Kidney tubule cell (primary cell): Measurements from ENCODE around the gene VDAC1.
"Not testable (repeated sequence)": the region's sequence is repeated elsewhere in the genome, so short reads cannot be mapped to it uniquely, and the experiment has no call there.

Experiments used
- DNase-seq: peaks from one replicate; pipeline ENCODE4 v3.0.0-alpha.2; 2018; ENCODE audit warnings: low spot score

VDAC1 gene

DNA sequence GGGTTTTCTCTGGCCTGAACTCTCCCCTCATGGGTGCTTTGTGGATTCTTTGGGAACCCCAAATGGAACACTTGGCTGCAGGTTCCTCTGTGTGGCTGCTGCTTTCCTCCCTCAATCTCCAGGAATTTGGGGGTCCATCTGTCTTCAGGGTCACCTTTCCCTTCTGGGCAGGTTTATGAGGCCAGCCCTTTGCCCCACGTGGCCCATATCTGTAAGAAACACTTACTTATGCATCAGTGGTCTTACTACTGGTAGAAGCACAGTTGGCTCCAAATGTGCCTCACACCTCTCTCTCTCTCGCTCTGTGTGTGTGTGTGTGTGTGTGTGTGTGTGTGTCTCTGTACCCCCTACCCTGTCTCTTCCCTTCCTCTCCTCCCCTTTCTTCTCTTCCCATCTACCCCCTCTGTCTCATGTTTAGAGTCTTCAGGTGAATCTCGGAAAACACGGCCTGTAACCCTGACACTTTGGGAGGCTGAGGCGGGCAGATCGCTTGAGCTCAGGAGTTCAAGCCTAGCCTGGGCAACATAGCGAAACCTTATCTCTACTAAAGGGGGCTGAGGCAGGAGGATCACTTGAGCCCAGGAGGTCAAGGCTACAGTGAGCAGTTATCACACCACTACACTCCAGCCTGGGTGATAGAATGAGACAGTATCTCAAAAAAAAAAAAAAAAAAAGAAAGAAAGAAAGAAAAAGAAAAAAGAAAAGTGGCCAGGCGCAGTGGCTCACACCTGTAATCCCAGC lies 63.1 kb downstream of the VDAC1 start:
- no peak for DNase-seq

DNA sequence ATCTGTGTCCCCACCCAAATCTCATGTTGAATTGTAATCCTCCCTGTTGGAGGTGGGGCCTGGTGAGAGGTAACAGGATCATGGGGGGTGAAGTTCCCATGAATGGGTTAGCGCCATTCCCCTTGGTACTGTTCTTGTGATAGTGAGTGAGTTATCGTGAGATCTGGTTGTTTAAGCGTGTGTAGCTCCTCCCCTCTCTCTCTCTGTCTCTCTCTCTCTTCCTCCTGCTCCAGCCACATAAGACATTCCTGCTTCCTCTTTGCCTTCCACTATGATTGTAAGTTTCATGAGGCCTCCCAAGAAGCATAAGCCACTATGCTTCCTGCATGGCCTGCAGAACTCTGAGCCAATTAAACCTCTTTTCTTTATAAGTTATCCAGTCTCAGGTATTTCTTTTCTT lies 65.1 kb downstream of the VDAC1 start:
- DNase-seq, result no peak

- peak; percentile 57 for DNase-seq
Measured at GRCh38 chr5:133938929-133939328, 65.8 kb downstream of the VDAC1 start.

DNA sequence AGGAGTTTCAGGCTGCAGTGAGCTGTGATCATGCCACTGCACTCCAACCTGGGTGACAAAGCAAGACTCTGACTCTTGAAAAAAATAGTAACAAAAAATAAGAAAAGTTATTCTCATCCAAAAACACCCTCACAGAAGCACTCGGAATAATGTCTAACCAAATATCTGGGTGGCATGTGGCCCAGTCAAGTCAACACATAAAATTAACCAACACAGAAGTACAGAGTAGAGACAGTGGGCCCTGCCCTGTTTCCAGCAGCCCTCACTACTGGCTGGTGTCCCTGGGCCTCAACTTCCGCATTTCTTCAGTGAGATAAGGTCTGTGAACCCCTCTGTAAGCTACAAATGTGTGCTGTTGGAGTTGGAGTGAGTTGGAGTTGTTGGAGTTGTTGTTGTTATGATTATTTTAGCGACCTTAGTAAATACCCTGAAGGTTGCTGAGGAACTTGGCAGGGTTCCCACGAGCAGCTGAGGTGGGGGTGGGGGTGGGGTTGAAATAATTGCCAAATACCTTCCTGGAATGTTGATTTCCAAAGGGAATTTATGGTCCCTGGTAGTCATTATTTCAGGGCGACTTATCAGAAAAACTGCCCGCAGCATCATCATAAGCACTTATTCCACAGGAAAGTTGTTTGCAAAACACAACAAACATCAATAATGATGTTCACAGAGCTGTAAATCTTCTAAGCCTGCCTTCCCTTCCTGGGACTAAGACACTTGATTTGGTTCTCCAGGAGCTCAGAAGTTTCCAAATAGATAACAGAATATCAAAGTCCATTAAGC lies 66.5 kb downstream of the VDAC1 start:
- DNase-seq, result peak; percentile 23

DNA sequence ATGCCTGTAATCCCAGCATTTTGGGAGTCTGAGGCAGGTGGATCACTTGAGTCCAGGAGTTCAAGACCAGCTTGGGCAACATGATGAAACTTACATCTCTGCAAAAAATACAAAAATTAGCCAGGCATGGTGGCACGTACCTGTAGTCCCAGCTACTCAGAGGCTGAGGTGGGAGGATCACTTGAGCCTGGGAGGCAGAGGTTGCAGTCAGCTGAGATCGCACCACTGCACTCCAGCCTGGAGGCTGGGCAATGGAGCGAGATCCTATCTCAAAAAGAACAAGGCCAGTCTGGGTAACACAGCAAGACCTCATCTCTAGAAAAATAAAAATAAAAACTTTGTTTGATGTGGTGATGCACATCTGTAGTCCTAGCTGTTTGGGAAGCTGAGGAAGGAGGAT lies 67.1 kb downstream of the VDAC1 start:
- not testable (repeated sequence) for DNase-seq

DNA sequence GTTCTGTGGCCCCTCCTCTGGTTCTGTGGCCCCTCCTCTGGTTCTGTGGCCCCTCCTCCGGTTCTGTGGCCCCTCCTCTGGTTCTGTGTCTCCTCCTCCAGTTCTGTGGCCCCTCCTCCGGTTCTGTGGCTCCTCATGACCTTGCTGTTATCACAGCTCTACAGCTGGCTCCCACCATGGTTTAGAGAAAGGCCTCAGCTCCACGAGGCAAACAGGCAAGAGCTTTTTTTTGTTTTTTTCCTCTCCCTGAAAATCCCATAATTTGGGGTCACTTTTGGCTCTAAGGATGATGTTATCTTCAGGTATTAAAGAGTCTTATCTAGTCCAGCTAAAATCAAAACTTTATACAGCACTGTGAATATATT lies 68.1 kb downstream of the VDAC1 start:
- no peak for DNase-seq

DNA sequence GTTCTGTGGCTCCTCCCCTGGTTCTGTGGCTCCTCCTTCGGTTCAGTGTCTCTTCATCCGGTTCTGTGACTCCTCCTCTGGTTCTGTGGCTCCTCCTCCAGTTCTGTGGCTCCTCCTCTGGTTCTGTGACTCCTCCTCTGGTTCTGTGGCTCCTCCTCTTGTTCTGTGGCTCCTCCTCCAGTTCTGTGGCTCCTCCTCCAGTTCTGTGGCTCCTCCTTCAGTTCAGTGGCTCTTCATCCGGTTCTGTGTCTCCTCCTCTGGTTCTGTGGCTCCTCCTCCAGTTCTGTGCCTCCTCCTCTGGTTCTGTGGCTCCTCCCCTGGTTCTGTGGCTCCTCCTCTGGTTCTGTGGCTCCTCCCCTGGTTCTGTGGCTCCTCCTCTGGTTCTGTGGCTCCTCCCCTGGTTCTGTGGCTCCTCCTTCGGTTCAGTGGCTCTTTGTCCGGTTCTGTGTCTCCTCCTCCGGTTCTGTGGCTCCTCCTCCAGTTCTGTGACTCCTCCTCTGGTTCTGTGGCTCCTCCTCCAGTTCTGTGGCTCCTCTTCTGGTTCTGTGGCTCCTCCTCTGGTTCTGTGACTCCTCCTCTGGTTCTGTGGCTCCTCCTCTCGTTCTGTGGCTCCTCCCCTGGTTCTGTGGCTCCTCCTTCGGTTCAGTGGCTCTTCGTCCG lies 68.7 kb downstream of the VDAC1 start:
- not testable (repeated sequence) for DNase-seq

DNA sequence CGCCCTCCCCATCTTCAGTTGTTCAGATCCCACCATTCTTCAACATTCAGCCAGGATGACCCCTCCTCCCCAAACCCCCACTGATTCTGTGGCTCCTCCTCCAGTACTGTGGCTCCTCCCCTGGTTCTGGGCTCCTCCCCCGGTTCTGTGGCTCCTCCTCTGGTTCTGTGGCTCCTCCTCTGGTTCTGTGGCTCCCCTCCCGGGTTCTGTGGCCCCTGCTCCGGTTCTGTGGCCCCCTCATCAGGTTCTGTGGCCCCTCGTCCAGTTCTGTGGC lies 69.2 kb downstream of the VDAC1 start:
- DNase-seq, result no peak

GRCh38 chr5:133934822-133935666 lies 69.7 kb downstream of the VDAC1 start:
- DNase-seq, result no peak

GRCh38 chr5:133934311-133934710 lies 70.5 kb downstream of the VDAC1 start:
- no peak for DNase-seq

DNA sequence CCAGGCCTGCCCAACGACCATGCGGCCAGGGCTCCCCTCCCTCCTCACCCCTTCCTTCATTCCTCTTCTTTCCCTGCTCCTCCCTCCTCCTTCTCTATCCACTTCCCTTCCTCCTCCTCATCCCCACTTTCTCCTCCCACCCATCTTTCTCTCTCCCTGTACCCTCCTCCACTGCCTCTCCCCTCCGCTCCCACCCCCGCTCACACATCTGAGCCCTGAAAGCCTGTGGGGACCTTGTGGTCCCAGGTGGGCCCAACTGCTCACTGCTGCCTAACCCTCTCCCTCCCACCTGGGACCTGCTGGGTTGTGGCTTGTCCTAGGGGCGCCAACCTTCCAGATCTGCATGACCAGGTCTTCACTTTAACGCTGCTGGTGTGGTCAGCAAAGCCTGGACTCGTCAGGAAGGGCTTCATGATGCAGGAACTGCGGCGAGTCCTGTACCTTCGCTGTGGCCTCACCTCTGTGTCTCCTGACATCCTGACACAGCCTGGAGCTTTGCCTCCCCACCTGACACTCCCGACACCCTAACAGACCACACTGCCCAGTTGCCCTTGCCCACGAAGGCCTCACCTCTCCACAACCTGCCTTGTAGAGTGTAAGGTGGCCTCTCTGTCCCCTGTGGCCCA lies 71.0 kb downstream of the VDAC1 start:
- no peak for DNase-seq

- no peak for DNase-seq
Measured at GRCh38 chr5:133933169-133933509, 71.6 kb downstream of the VDAC1 start.

GRCh38 chr5:133932441-133933168 lies 72.2 kb downstream of the VDAC1 start:
- DNase-seq, result no peak

GRCh38 chr5:133931546-133931945 lies 73.2 kb downstream of the VDAC1 start:
- DNase-seq, result no peak

GRCh38 chr5:133930813-133931090 lies 74.0 kb downstream of the VDAC1 start:
- no peak for DNase-seq

DNA sequence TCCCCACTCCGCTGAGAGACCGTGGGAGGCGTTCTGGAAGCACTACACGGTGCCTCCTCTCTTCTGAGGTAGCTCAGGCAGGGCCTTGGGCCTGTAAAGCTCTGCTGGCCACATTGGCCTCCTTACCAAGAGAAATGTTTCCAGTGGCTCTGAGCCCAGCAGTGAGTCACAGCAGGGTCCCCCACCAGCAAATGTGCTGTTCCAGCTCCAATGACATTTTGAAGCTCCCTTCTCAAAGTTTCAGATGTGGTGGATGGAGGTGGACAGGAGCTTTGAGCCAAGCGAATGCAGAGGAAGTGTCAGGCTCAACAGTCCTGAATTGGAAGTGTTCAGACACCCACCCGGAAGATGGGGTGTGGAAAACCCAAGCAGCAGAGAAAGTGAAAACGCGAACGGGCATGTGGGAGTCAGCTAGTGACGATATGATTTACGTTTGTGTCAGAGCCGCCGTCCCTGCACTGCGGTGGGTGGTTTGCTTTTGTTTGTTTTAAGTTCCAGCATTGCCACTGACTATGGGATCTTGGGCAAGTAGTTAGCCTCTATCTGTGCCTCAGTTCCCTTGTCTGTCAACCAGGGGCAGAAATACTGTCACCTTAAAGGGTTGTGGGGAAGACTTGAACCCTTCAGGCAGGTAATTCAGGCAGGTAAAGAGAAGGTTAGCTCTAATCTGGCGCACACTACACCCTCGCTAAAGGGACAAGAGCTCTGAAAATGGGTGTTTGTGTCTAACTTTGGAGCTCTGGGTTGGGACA lies 74.5 kb downstream of the VDAC1 start:
- DNase-seq, result no peak

DNA sequence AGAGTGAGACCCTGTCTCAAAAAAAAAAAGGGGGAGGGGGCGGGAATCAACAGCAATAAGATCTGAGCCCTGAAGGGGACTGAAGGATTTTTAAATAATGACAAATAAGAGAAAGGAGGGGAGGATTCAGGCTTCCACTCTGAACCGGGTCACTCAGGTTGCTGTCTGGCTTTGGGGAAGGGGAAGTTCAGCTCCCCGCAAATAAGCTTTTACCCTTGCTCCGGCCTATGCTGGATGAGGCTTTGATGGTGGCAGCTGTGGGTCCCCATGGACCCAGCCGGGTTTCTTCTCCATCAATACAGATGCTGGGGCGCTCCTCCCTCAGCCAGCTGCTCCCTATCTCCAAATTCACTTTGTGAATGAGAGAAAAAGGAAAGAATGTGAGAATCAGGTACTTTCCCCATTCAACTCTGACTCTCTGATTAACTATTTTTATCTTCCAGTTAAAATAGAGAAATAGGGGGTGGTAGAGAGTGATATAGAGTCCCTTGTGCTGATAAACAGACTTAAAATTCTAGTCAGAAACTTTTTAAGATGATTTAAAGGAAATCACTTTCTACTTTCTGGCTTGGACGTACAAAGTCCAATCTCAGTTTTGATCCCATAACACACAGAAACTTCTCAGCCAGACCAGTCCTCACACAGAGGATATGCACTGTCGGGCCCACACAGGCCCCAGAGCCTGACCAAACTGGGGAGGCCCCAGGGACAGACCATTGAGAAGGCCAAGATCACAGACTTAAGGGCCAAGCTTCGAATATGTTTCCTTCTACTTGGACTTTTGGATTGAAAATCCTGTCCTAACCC lies 76.0 kb downstream of the VDAC1 start:
- no peak for DNase-seq

- DNase-seq, result no peak
Measured at GRCh38 chr5:133927300-133928180, 77.2 kb downstream of the VDAC1 start.
